ENCODE results near the gene RABGGTA.

The RABGGTA gene

GRCh38 chr14:24300326-24300980 is 29.1 kb upstream of the RABGGTA start:
- DNase-seq = no peak

GRCh38 chr14:24299255-24300191 is 28.1 kb upstream of the RABGGTA start, which contains the start of the genes DHRS1 and NOP9:
Gene DHRS1 (minus strand): TSS chr14:24299780. CDS start chr14:24299106, 674 bp downstream.
Gene NOP9 (plus strand): TSS chr14:24299850. CDS start chr14:24299955, 105 bp downstream.
- peak; percentile 70 for DNase-seq

- DNase-seq = no peak
These were observed 27.5 kb upstream of the RABGGTA start for GRCh38 chr14:24298892-24299254.

GRCh38 chr14:24297190-24297964 is 26.0 kb upstream of the RABGGTA start:
- no peak for DNase-seq

- peak; percentile 75 for DNase-seq
These were observed 25.2 kb upstream of the RABGGTA start for GRCh38 chr14:24296341-24297157.

GRCh38 chr14:24293525-24293924 is 22.1 kb upstream of the RABGGTA start:
- DNase-seq = no peak

GRCh38 chr14:24292118-24292807 is 20.9 kb upstream of the RABGGTA start:
- no peak for DNase-seq

- DNase-seq = no peak
These were observed 20.2 kb upstream of the RABGGTA start for GRCh38 chr14:24291446-24292117.

GRCh38 chr14:24290746-24291145 is 19.3 kb upstream of the RABGGTA start:
- no peak for DNase-seq

GRCh38 chr14:24289649-24290280 is 18.4 kb upstream of the RABGGTA start:
- DNase-seq = no peak

- DNase-seq = no peak
These were observed 15.6 kb upstream of the RABGGTA start for GRCh38 chr14:24286996-24287395.

- DNase-seq = no peak
These were observed 14.0 kb upstream of the RABGGTA start for GRCh38 chr14:24285351-24285750.

GRCh38 chr14:24284501-24285035 is 13.2 kb upstream of the RABGGTA start:
- DNase-seq = peak; percentile 11

- DNase-seq = no peak
These were observed 12.5 kb upstream of the RABGGTA start for GRCh38 chr14:24283796-24284460.

GRCh38 chr14:24282736-24283135 is 11.3 kb upstream of the RABGGTA start:
- no peak for DNase-seq

GRCh38 chr14:24281636-24282035 is 10.2 kb upstream of the RABGGTA start:
- no peak for DNase-seq

GRCh38 chr14:24280797-24281460 is 9.5 kb upstream of the RABGGTA start:
- DNase-seq = no peak

GRCh38 chr14:24279301-24280186 is 8.1 kb upstream of the RABGGTA start:
- peak; percentile 31 for DNase-seq
